ENCODE results near the gene MRPS21. TPM values are rescaled to one million over a fixed set of nuclear protein-coding genes. Genes with fewer than 3 reads are reported as not detected.

The MRPS21 gene
- total and polyA plus RNA-seq, 2 experiments from 2014 or later, result 41.9 to 82.5 TPM

DNA sequence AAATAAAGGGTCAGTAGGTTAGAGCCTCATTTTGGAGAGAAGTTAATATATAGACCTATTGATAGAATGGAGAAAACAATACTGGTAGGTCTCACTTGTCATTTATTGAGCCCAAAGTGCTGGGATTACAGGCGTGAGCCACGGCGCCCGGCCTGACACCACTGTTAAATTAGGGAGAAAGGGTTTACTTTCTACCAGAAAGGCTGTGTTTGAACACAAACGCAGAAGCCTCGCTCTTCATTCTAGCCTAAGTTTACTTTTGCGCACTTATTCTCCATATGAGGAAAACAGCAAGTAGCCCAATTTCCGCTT is 27.0 kb downstream of the MRPS21 start:
- no peaks in the 10 kb centered on the region for H3K9me2 ChIP-seq (replicated peaks; ENCODE audit: insufficient read depth)
- H3K27ac ChIP-seq, result peak overlapping the region; percentile 85
- no peaks in the 10 kb centered on the region for H3K4me1 ChIP-seq (ENCODE audit: insufficient read depth)
- H3K4me3 ChIP-seq, result peak overlapping the region; percentile 74
- H3K4me2 ChIP-seq, result peak overlapping the region; percentile 68
- TF ChIP-seq EZH2phosphoT487 (IDR thresholded peaks at IDR 0.05; ENCODE audit: low read depth, severe bottlenecking, unreplicated experiment) (no peak), EZH2 (IDR thresholded peaks at IDR 0.05; ENCODE audit: borderline replicate concordance) (no peak)
- TF ChIP-seq, protein P1, sequence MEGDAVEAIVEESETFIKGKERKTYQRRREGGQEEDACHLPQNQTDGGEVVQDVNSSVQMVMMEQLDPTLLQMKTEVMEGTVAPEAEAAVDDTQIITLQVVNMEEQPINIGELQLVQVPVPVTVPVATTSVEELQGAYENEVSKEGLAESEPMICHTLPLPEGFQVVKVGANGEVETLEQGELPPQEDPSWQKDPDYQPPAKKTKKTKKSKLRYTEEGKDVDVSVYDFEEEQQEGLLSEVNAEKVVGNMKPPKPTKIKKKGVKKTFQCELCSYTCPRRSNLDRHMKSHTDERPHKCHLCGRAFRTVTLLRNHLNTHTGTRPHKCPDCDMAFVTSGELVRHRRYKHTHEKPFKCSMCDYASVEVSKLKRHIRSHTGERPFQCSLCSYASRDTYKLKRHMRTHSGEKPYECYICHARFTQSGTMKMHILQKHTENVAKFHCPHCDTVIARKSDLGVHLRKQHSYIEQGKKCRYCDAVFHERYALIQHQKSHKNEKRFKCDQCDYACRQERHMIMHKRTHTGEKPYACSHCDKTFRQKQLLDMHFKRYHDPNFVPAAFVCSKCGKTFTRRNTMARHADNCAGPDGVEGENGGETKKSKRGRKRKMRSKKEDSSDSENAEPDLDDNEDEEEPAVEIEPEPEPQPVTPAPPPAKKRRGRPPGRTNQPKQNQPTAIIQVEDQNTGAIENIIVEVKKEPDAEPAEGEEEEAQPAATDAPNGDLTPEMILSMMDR (IDR thresholded peaks at IDR 0.05; ENCODE audit: poor library complexity), result no peak
- no peaks in the 10 kb centered on the region for H4K20me1 ChIP-seq (ENCODE audit: insufficient read depth, poor library complexity, severe bottlenecking)
- H3K27me3 ChIP-seq, result no peaks in the 10 kb centered on the region
- peak overlapping the region; percentile 36 for H2AFZ ChIP-seq
- peaks cover 1% of the 10 kb centered on the region for H3K36me3 ChIP-seq (replicated peaks; ENCODE audit: insufficient read depth, low read depth)
- 94% methylated on average over 8 of the region's 8 CpGs for WGBS (ENCODE audit: low lambda C conversion rate, missing lambda C conversion rate)
- peaks cover 41% of the 10 kb centered on the region for H3K79me2 ChIP-seq
- H3K9me3 ChIP-seq (ENCODE audit: low read depth), result no peaks in the 10 kb centered on the region
- DNase-seq (ENCODE audit: low spot score), result no peak

DNA sequence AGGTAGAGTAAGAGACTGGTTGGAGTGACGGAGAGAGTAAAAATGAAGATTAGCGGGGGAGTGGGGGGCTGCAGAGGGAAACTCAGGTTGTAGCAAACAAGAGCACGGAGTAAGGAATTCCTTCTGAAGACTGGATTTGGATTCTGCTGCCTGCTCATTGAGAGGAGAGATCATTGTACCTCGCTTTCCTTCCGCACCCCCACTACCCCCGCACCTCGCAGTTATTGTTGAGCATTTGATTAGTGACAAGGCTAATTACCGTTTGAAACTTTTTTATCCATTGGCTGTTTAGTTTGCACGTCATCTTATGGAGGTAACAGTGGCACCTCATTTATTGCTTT is 28.1 kb downstream of the MRPS21 start:
- H2AFZ ChIP-seq, result peak overlapping the region; percentile 68
- peak overlapping the region; percentile 85 for H3K27ac ChIP-seq
- H3K4me2 ChIP-seq, result peak overlapping the region; percentile 83
- no peaks in the 10 kb centered on the region for H3K9me2 ChIP-seq (replicated peaks; ENCODE audit: insufficient read depth)
- no peaks in the 10 kb centered on the region for H3K9me3 ChIP-seq (ENCODE audit: low read depth)
- H3K4me3 ChIP-seq, result peak overlapping the region; percentile 74
- no peaks in the 10 kb centered on the region for H3K27me3 ChIP-seq
- H3K36me3 ChIP-seq (replicated peaks; ENCODE audit: insufficient read depth, low read depth), result peaks cover 10% of the 10 kb centered on the region
- 3% methylated on average over 7 of the region's 9 CpGs for WGBS (ENCODE audit: low lambda C conversion rate, missing lambda C conversion rate)
- peaks cover 46% of the 10 kb centered on the region for H3K79me2 ChIP-seq
- no peak for DNase-seq (ENCODE audit: low spot score)
- no peaks in the 10 kb centered on the region for H4K20me1 ChIP-seq (ENCODE audit: insufficient read depth, poor library complexity, severe bottlenecking)
- H3K4me1 ChIP-seq (ENCODE audit: insufficient read depth), result no peaks in the 10 kb centered on the region
- TF ChIP-seq, protein P1 (IDR thresholded peaks at IDR 0.05; ENCODE audit: poor library complexity), result no peak
- TF ChIP-seq EZH2phosphoT487 (IDR thresholded peaks at IDR 0.05; ENCODE audit: low read depth, severe bottlenecking, unreplicated experiment) (no peak), EZH2 (IDR thresholded peaks at IDR 0.05; ENCODE audit: borderline replicate concordance) (no peak)

DNA sequence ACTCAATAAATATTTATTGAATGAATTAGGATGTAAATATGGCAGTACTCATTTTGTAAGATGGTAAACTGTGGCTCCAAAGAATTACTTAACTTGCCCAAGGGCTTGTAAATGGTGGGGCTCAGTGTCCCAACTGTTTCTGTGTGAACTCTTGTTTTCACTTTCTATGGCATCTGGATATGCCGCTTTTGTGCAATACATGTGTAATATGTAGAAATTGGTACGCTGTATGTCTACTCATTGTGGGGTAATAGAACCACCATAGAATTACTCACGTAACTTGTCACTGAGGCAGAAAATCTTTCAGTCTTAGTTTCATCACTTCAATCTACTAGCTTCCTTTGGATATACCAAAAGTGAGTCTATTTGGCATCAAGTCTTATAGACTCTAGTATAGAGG is 28.6 kb downstream of the MRPS21 start:
- Histone ChIP-seq H4K20me1 (ENCODE audit: insufficient read depth, poor library complexity, severe bottlenecking) (no peaks in the 10 kb centered on the region), H3K27ac (peak overlapping the region; percentile 85), H3K4me2 (peak overlapping the region; percentile 83), H2AFZ (no peak overlapping the region), H3K36me3 (replicated peaks; ENCODE audit: insufficient read depth, low read depth) (peaks cover 10% of the 10 kb centered on the region), H3K27me3 (no peaks in the 10 kb centered on the region), H3K4me3 (peak overlapping the region; percentile 74), H3K9me2 (replicated peaks; ENCODE audit: insufficient read depth) (no peaks in the 10 kb centered on the region), H3K9me3 (ENCODE audit: low read depth) (no peaks in the 10 kb centered on the region), H3K79me2 (peaks cover 46% of the 10 kb centered on the region), H3K4me1 (ENCODE audit: insufficient read depth) (no peaks in the 10 kb centered on the region)
- WGBS (ENCODE audit: low lambda C conversion rate, missing lambda C conversion rate), result 92% methylated on average over 3 of the region's 3 CpGs
- DNase-seq (ENCODE audit: low spot score), result no peak
- TF ChIP-seq EZH2 (IDR thresholded peaks at IDR 0.05; ENCODE audit: borderline replicate concordance), result no peak
- TF ChIP-seq, protein P1 (IDR thresholded peaks at IDR 0.05; ENCODE audit: poor library complexity), result no peak
- TF ChIP-seq EZH2phosphoT487 (IDR thresholded peaks at IDR 0.05; ENCODE audit: low read depth, severe bottlenecking, unreplicated experiment), result no peak
